Keratinocyte (primary cell): ENCODE results near the gene OR2T11. TPM values are rescaled to one million over a fixed set of nuclear protein-coding genes. Genes with fewer than 3 reads are reported as not detected.
"Not testable (repeated sequence)": the region's sequence is repeated elsewhere in the genome, so short reads cannot be mapped to it uniquely, and the experiment has no call there.

ENCODE experiments used
- DNase-seq: peaks from one replicate; pipeline ENCODE4 v3.0.0-alpha.2; 2011; ENCODE audit warnings: low read depth, missing footprints, low spot score
- FAIRE-seq: peaks from 2 replicates; lab custom pipeline; 2011; peaks lifted over from hg19 to GRCh38; lab: Jason Lieb, UNC
- H2AFZ ChIP-seq: 2 replicates; pipeline ENCODE4 v1.6.0; 2012; ENCODE audit warnings: low read length, control low read depth, inconsistent platforms; ENCODE audit not compliant: control insufficient read depth
- H3K27ac ChIP-seq: 2 replicates; pipeline ENCODE4 v1.5.1; 2011; ENCODE audit warnings: low read length; ENCODE audit not compliant: control insufficient read depth, insufficient read depth
- H3K27me3 ChIP-seq: 3 replicates; pipeline ENCODE4 v1.6.0; 2011; ENCODE audit warnings: low read length; ENCODE audit not compliant: control insufficient read depth, insufficient read depth; ENCODE audit errors: extremely low read depth
- H3K36me3 ChIP-seq, 2 experiments: 2 replicates in 1 of 2; 3 replicates in 1 of 2; pipeline ENCODE4 v1.5.1; 2011; ENCODE audit warnings: low read length in 2 of 2, mild to moderate bottlenecking in 1 of 2; ENCODE audit not compliant: control insufficient read depth in 2 of 2, insufficient read depth in 2 of 2; ENCODE audit errors: extremely low read depth in 1 of 2
- H3K4me1 ChIP-seq: 3 replicates; pipeline ENCODE4 v1.5.1; 2011; ENCODE audit warnings: low read length; ENCODE audit not compliant: control insufficient read depth, insufficient read depth; ENCODE audit errors: extremely low read depth
- H3K4me2 ChIP-seq: 3 replicates; pipeline ENCODE4 v1.6.0; 2011; ENCODE audit warnings: low read depth, low read length; ENCODE audit not compliant: control insufficient read depth, insufficient read depth; ENCODE audit errors: extremely low read depth
- H3K4me3 ChIP-seq, 3 experiments: fragments of 200-600 bp in 1 of 3; sonication (generic) in 1 of 3; 2 replicates in 2 of 3; 3 replicates in 1 of 3; pipeline ENCODE4 v1.5.1; 2011 to 2016; ENCODE audit warnings: low read length in 3 of 3, mild to moderate bottlenecking in 3 of 3, control low read depth in 2 of 3, inconsistent platforms in 1 of 3, low read depth in 1 of 3, mixed read lengths in 1 of 3, mixed run types in 1 of 3, moderate library complexity in 1 of 3; ENCODE audit not compliant: control insufficient read depth in 2 of 3, insufficient read depth in 2 of 3; ENCODE audit errors: extremely low read depth in 1 of 3
- H3K79me2 ChIP-seq: 2 replicates; pipeline ENCODE4 v1.6.0; 2012; ENCODE audit warnings: low read length; ENCODE audit not compliant: control insufficient read depth, insufficient read depth
- H3K9ac ChIP-seq: 3 replicates; pipeline ENCODE4 v1.6.0; 2011; ENCODE audit warnings: low read length; ENCODE audit not compliant: control insufficient read depth, insufficient read depth; ENCODE audit errors: extremely low read depth
- H3K9me1 ChIP-seq: 3 replicates; pipeline ENCODE4 v1.6.0; 2011; ENCODE audit warnings: low read length; ENCODE audit not compliant: control insufficient read depth, insufficient read depth; ENCODE audit errors: extremely low read depth
- H3K9me3 ChIP-seq: 2 replicates; pipeline ENCODE4 v1.5.1; 2012; ENCODE audit warnings: low read depth, low read length; ENCODE audit not compliant: control insufficient read depth
- H4K20me1 ChIP-seq: 3 replicates; pipeline ENCODE4 v1.6.0; 2011; ENCODE audit warnings: low read length; ENCODE audit not compliant: control insufficient read depth, insufficient read depth; ENCODE audit errors: extremely low read depth
- dilution Hi-C: fragments of 300-500 bp; cut with MboI; formaldehyde crosslinking; loops from one replicate; pipeline ENCODE4 v1.7.0; 2020; ENCODE audit warnings: low sequenced_read_pairs; ENCODE audit not compliant: extremely low pct_ligation_motif_present
- polyA plus RNA-seq, 5 experiments: library from polyadenylated mRNA; depleted of rRNA in 3 of 5; stranded (reverse) in 3 of 5; stranded (forward) in 1 of 5; unstranded in 1 of 5; fragments of >200 nt; gene quantifications; 1 replicate in 1 of 5; 2 replicates in 3 of 5; 3 replicates in 1 of 5; pipeline versions ENCODE4 v1.2.1 to v1.2.3, GENCODE V29; 2011 to 2012; ENCODE audit warnings: missing spikeins in 2 of 5, low read depth in 1 of 5, low replicate concordance in 1 of 5

The OR2T11 gene
- polyA plus RNA-seq, 1 donor (not counting 4 experiments of a cell fraction or from before 2014, with no cell fraction given), result not detected

DNA sequence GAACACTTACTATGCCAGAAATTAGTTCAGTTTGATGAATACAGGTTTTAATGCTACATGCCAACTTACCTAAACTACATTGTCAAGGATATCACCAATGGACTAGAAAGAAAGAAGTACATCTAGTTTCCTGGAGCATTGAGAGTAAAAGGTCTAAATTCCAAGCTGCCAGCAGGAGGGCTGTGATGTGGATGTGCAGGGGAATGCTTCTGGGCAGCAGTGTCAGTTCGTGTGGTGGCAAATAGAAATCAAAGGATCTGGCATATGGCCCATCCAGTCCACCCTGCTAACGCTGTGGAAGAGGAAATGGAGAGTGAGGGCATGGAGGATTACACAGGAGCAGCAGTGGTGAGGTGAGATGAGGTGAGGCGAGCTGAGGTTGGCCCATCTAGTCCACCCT lies 10.3 kb upstream of the OR2T11 start, which contains the start of gene OR2T35:
Gene OR2T35, minus strand, starts transcription at position 101 of the 400 bp plus-strand sequence. CDS start 6,020 bp downstream, outside the sequence.
- H3K9me3 ChIP-seq, H3K27me3 ChIP-seq, H3K9me1 ChIP-seq, H2AFZ ChIP-seq, H3K79me2 ChIP-seq, FAIRE-seq, H3K4me3 ChIP-seq, H4K20me1 ChIP-seq, H3K9ac ChIP-seq, H3K36me3 ChIP-seq, DNase-seq, H3K4me2 ChIP-seq, H3K27ac ChIP-seq, dilution Hi-C loops, H3K4me1 ChIP-seq: not testable (repeated sequence)

GRCh38 chr1:248642971-248643651 lies 8.2 kb upstream of the OR2T11 start:
- H4K20me1 ChIP-seq, H3K9me1 ChIP-seq, DNase-seq, H3K9ac ChIP-seq, H3K36me3 ChIP-seq, H3K27ac ChIP-seq, H3K79me2 ChIP-seq, dilution Hi-C loops, H3K4me3 ChIP-seq, FAIRE-seq, H3K27me3 ChIP-seq, H3K4me1 ChIP-seq, H2AFZ ChIP-seq, H3K4me2 ChIP-seq, H3K9me3 ChIP-seq: not testable (repeated sequence)

DNA sequence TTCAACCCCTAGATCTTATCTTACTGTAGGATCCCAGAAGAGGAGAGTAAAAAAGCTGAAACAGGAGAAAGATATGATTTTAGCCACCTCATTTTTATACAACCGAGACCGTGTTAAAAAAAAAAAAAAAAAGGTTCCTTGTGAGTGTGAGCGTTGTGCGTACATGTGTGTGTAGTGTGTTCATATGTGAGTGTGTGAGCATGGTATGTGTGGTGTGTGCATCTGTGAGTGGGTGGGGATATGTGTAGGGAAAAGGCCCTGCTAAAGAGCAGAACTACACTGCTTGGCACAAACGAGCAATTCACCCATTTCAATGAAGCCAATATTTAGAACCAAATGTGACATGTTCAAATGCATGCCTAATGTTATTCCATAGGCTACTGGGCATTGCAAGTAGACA lies 6.7 kb upstream of the OR2T11 start:
- dilution Hi-C loops, result not testable (repeated sequence)

DNA sequence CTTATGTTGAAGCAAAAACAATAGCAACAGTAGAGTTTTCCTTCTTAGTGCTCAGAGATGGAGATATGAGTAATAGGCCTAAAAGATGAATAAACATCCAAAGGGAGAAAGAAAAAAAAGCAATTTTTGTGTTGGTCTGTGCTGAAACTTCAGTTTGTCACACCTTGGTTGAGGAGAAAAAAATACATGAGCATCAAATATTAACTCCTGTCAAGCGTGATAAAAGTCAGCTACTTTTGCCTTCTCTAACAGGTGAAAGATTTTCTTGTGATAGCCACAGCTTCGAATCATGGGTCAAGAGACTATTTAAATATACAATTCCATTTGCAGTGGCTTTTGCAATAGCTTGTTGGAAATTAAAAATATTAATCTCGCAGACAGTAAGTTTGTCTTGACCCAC lies 6.0 kb upstream of the OR2T11 start:
- H3K4me2 ChIP-seq, H3K9me3 ChIP-seq, H3K4me1 ChIP-seq, H2AFZ ChIP-seq, H3K9ac ChIP-seq, H3K27ac ChIP-seq, FAIRE-seq, DNase-seq, dilution Hi-C loops, H3K36me3 ChIP-seq, H4K20me1 ChIP-seq, H3K79me2 ChIP-seq, H3K9me1 ChIP-seq, H3K27me3 ChIP-seq, H3K4me3 ChIP-seq: not testable (repeated sequence)

More for the DNA sequence above, 6.7 kb upstream of the OR2T11 start:
- not testable (repeated sequence) for H3K79me2 ChIP-seq, H3K4me1 ChIP-seq, DNase-seq, FAIRE-seq, H3K9ac ChIP-seq, H3K9me3 ChIP-seq, H3K27ac ChIP-seq, H4K20me1 ChIP-seq, H3K9me1 ChIP-seq, H3K36me3 ChIP-seq, H3K4me2 ChIP-seq, H3K4me3 ChIP-seq, H3K27me3 ChIP-seq, H2AFZ ChIP-seq

- H3K4me1 ChIP-seq, H3K9ac ChIP-seq, H3K9me3 ChIP-seq, H3K4me2 ChIP-seq, H3K4me3 ChIP-seq, H3K27me3 ChIP-seq, H3K9me1 ChIP-seq, H4K20me1 ChIP-seq, H2AFZ ChIP-seq, dilution Hi-C loops, DNase-seq, H3K27ac ChIP-seq, FAIRE-seq, H3K36me3 ChIP-seq, H3K79me2 ChIP-seq: not testable (repeated sequence)
Observed at GRCh38 chr1:248639652-248640051, 4.8 kb upstream of the OR2T11 start.
